ENCODE measurements around the gene EDRF1. TPM values are rescaled to one million over a fixed set of nuclear protein-coding genes. Genes with fewer than 3 reads are reported as not detected.

EDRF1 gene
- total and polyA plus RNA-seq, 10 of the 15 experiments (the other 5 are each of a cell fraction or from before 2014, with no cell fraction given) = 16.8 to 99.7 (median 42.9) TPM

- TF ChIP-seq MYC (IDR thresholded peaks at IDR 0.05; ENCODE audit: insufficient read depth, insufficient read length, insufficient replicate concordance, low read length, severe bottlenecking) (no peak), REST (IDR thresholded peaks at IDR 0.05; ENCODE audit: low read depth, low read length) (no peak), ZSCAN29 (IDR thresholded peaks at IDR 0.05) (no peak)
These were observed 66.3 kb downstream of the EDRF1 start (continued) for GRCh38 chr10:125785791-125786190.

DNA sequence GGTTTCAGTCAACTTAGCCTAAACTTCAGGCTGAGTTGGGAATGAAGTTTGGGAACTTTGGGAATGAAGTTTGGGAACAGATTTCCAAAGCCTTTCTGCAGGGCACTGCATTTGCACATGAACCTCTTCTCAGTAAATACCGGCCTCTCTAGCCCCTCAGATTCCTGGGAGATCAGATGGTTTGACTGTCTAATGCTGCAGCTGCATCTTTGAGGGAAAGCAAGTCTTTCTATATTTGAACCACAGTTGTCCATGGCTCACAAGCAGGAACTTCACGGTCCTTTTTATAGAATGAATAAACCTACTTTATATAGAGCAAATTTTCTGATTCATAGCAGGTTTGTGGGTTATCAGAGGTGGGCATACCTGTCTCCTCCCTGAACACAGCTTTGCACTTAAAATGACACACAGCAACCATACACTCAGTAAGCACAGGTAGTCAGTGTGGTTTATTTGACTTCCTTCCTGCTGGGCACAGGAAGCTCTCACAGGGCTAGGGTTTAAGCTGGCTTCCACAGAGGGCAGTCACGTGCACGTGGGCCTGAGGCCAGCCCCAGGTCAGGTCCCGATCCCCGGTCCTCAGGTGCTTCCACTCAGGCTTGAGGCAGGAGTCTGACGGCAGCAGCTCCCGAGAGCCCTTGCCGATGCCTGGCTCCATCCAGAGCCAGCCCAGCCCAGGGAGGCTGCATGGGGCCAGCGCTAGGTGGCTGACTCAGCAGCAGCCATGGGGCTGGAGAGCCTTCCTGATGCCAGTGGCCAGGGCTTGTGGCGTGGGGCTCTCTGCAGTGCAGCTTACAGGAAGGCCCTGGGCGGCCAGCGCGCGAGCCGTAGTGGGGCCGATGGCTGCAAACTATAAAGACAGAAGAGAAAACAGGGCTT, 68.9 kb downstream of the EDRF1 start:
- no peak overlapping the region for H3K27ac ChIP-seq (ENCODE audit: control insufficient read depth, insufficient read depth)
- RAD21 ChIA-PET (ENCODE audit: unreplicated experiment) = no interaction called here
- no peak overlapping the region for H3K4me2 ChIP-seq (ENCODE audit: control insufficient read depth, insufficient read depth)
- H4K20me1 ChIP-seq (ENCODE audit: control insufficient read depth, insufficient read depth) = no peaks in the 10 kb centered on the region
- 72% methylated on average over 17 of the region's 17 CpGs for WGBS (ENCODE audit: insufficient coverage, insufficient replicate concordance, low lambda C conversion rate, missing lambda C conversion rate)
- H3K27me3 ChIP-seq (replicated peaks in 1 of 2; ENCODE audit: control insufficient read depth in 2 of 2, insufficient read depth in 2 of 2, low read length in 1 of 2) = no peaks in the 10 kb centered on the region
- intact Hi-C loops (cut with micrococcal nuclease; ENCODE audit: unreplicated experiment) = no loop called here
- peaks cover 0 to 6% of the 10 kb centered on the region in 2 experiments; a peak in 3 of 4 replicates for H3K36me3 ChIP-seq (ENCODE audit: control insufficient read depth in 2 of 2, insufficient read depth in 2 of 2, low read length in 1 of 2)
- no peaks in the 10 kb centered on the region for H3K79me2 ChIP-seq (ENCODE audit: control insufficient read depth, insufficient read depth, low read length)
- SMC1A ChIA-PET (ENCODE audit: uncharacterized antibody, unreplicated experiment) = no interaction called here
- in situ Hi-C loops (cut with MboI) = no loop called here
- H3K4me1 ChIP-seq (ENCODE audit: control insufficient read depth, insufficient read depth, low read length) = peaks cover 9% of the 10 kb centered on the region
- H3K9me3 ChIP-seq (replicated peaks; ENCODE audit: control insufficient read depth, insufficient read depth, low read length) = no peaks in the 10 kb centered on the region
- FAIRE-seq = no peak
- POLR2A ChIA-PET = no interaction called here
- no peak for ATAC-seq
- H3K4me3 ChIP-seq = no peak overlapping the region
- H3K9ac ChIP-seq (ENCODE audit: control insufficient read depth, insufficient read depth, low read length) = no peak overlapping the region
- CTCF ChIA-PET = no interaction called here
- TF ChIP-seq BHLHE40 (IDR thresholded peaks at IDR 0.05; ENCODE audit: borderline replicate concordance in 1 of 2, low read depth in 2 of 2, low read length in 1 of 2) (peak in 1 of 2 experiments; percentile 36; a peak in 1 of 4 replicates), RAD51 (IDR thresholded peaks at IDR 0.05) (no peak)
- no peak overlapping the region for H2AFZ ChIP-seq (ENCODE audit: control insufficient read depth, low read depth, low read length)
- no peak for DNase-seq (ENCODE audit: low read depth, low spot score)
- no TSS peak for BruUV-seq (replicated peaks)

All from GM12878 (cell line).